HepG2 (cell line): ENCODE results near the gene PLCB4. TPM values are rescaled to one million over a fixed set of nuclear protein-coding genes. Genes with fewer than 3 reads are reported as not detected.

Experiments
- ATAC-seq: fragments of 200-7000 bp; cut with Tn5 transposase; 3 replicates; pipeline ENCODE4 v1.9.1; 2020; ENCODE audit warnings: mild to moderate bottlenecking, moderate library complexity
- BruUV-seq: library from RNA; stranded (reverse); fragments of 400-500 nt; replicated peaks from 2 replicates; lab custom pipeline; 2021; lab: Mats Ljungman, UMichigan
- CTCF ChIA-PET: fragments of 300-600 bp; formaldehyde crosslinking; extraction: SDS; loops from one replicate; lab custom pipeline; 2021; ENCODE audit warnings: low total read pairs, inconsistent platforms, low intra/inter-chr PET ratio; lab: Yijun Ruan, JAX
- POLR2A ChIA-PET: fragments of 350-600 bp; sonication (Branson Sonifier 250); formaldehyde crosslinking; loops from one replicate; lab custom pipeline; 2020; ENCODE audit warnings: antibody characterized with exemption, inconsistent platforms; lab: Yijun Ruan, JAX
- DNase-seq: peaks from one replicate; pipeline ENCODE4 v3.0.0-alpha.2; 2015; ENCODE audit warnings: low spot score
- FAIRE-seq: peaks from 3 replicates; lab custom pipeline; 2011; peaks lifted over from hg19 to GRCh38; lab: Jason Lieb, UNC
- H2AFZ ChIP-seq: one replicate; pipeline ENCODE4 v1.6.1; 2011; ENCODE audit warnings: low read length, inconsistent platforms
- H3K27ac ChIP-seq: fragments of 300-600 bp; 3 replicates; pipeline ENCODE4 v1.8.0; 2011; ENCODE audit warnings: mixed run types, mild to moderate bottlenecking, mixed read lengths, low read length, inconsistent platforms; ENCODE audit not compliant: insufficient read depth; ENCODE audit errors: extremely low read length
- H3K27me3 ChIP-seq, 2 experiments: fragments of 200-600 bp in 1 of 2; 2 replicates in 1 of 2; 3 replicates in 1 of 2; pipeline versions ENCODE4 v1.6.0 to v1.8.0; 2011; ENCODE audit warnings: low read length in 2 of 2, mild to moderate bottlenecking in 2 of 2, moderate library complexity in 2 of 2, inconsistent platforms in 1 of 2; ENCODE audit not compliant: insufficient read depth in 2 of 2, control insufficient read depth in 1 of 2
- H3K36me3 ChIP-seq, 2 experiments: fragments of 200-600 bp in 1 of 2; replicated peaks in 1 of 2; 2 replicates in 1 of 2; 3 replicates in 1 of 2; pipeline versions ENCODE4 v1.5.1 to v1.8.0; 2011; ENCODE audit warnings: low read length in 2 of 2, inconsistent platforms in 1 of 2; ENCODE audit not compliant: insufficient read depth in 2 of 2, control insufficient read depth in 1 of 2
- H3K4me1 ChIP-seq: 2 replicates; pipeline ENCODE4 v1.5.1; 2012; ENCODE audit warnings: low read length, inconsistent platforms; ENCODE audit not compliant: insufficient read depth
- H3K4me2 ChIP-seq: 2 replicates; pipeline ENCODE4 v1.6.0; 2011; ENCODE audit warnings: low read depth, low read length, inconsistent platforms
- H3K4me3 ChIP-seq, 3 experiments: fragments of 200-600 bp in 1 of 3; sonication (generic), shearing (Covaris generic) in 1 of 3; replicated peaks in 1 of 3; 2 replicates each; pipeline ENCODE4 v1.5.1; 2011 to 2016; ENCODE audit warnings: low read length in 3 of 3, inconsistent platforms in 2 of 3, low read depth in 2 of 3, mild to moderate bottlenecking in 2 of 3, control low read depth in 1 of 3, mixed read lengths in 1 of 3; ENCODE audit not compliant: insufficient read depth in 1 of 3
- H3K79me2 ChIP-seq: one replicate; pipeline ENCODE4 v1.6.1; 2011; ENCODE audit warnings: low read length, inconsistent platforms; ENCODE audit not compliant: insufficient read depth
- H3K9ac ChIP-seq: 2 replicates; pipeline ENCODE4 v1.6.0; 2011; ENCODE audit warnings: mild to moderate bottlenecking, low read depth, low read length, inconsistent platforms; ENCODE audit not compliant: insufficient read depth
- H3K9me3 ChIP-seq: 2 replicates; pipeline ENCODE4 v1.5.1; 2012; ENCODE audit warnings: mild to moderate bottlenecking, low read length
- H4K20me1 ChIP-seq: 2 replicates; pipeline ENCODE4 v1.6.0; 2011; ENCODE audit warnings: inconsistent platforms, mild to moderate bottlenecking, low read length, moderate library complexity; ENCODE audit not compliant: insufficient read depth
- GABPB1 ChIP-seq: IDR thresholded peaks from 2 replicates; pipeline ENCODE4 v1.6.1; 2016; ENCODE audit warnings: mild to moderate bottlenecking, missing genetic modification reagents, moderate library complexity, missing compliant biosample characterization
- KDM4B ChIP-seq: sonication (generic); formaldehyde crosslinking; IDR thresholded peaks from 2 replicates; pipeline ENCODE4 v1.4.0; 2020; ENCODE audit warnings: missing genetic modification reagents
- RXRB ChIP-seq: IDR thresholded peaks from 2 replicates; pipeline ENCODE4 v1.6.1; 2016; ENCODE audit warnings: borderline replicate concordance, missing genetic modification reagents, missing compliant biosample characterization
- ZC3H13 ChIP-seq: sonication (generic); formaldehyde crosslinking; IDR thresholded peaks from 2 replicates; pipeline ENCODE4 v1.8.1; 2023; ENCODE audit warnings: mild to moderate bottlenecking, missing genetic modification reagents, moderate library complexity
- ZFYVE20 ChIP-seq: sonication (generic); formaldehyde crosslinking; IDR thresholded peaks from 2 replicates; pipeline ENCODE4 v1.8.0; 2023; ENCODE audit warnings: low read depth, mild to moderate bottlenecking, moderate library complexity, missing genetic modification reagents, borderline replicate concordance
- ZHX2 ChIP-seq, 2 experiments: sonication (generic) in 1 of 2; formaldehyde crosslinking in 1 of 2; IDR thresholded peaks; 2 replicates each; pipeline versions ENCODE4 v1.6.1 to v1.9.0; 2014 to 2022; ENCODE audit warnings: antibody characterized with exemption in 1 of 2, borderline replicate concordance in 1 of 2, inconsistent platforms in 1 of 2, low read depth in 1 of 2, missing genetic modification reagents in 1 of 2
- ZNF75D ChIP-seq: sonication (generic); formaldehyde crosslinking; IDR thresholded peaks from 2 replicates; pipeline ENCODE4 v1.8.1; 2023; ENCODE audit warnings: missing genetic modification reagents, mild to moderate bottlenecking, borderline replicate concordance
- WGBS: methylation state at CpG from one replicate; pipeline ENCODE4 v1.1.6; 2017; ENCODE audit warnings: low lambda C conversion rate; 5-methylcytosine and 5-hydroxymethylcytosine counted together
- in situ Hi-C: cut with HindIII; loops from 2 replicates; pipeline ENCODE4 v1.10.0; 2017; ENCODE audit warnings: low pct_unique_long_range_greater_than_20kb; ENCODE audit not compliant: extremely low pct_ligation_motif_present
- intact Hi-C: fragments of 100-400 bp; cut with micrococcal nuclease; formaldehyde crosslinking; loops from one replicate; pipeline ENCODE4 v1.10.0; 2022; ENCODE audit not compliant: unreplicated experiment
- polyA plus RNA-seq, 8 experiments: library from polyadenylated mRNA; depleted of rRNA in 3 of 8; stranded (reverse) in 7 of 8; unstranded in 1 of 8; fragments of >200 nt; fragmentation: Illumina TruSeq in 4 of 8; extraction: Trizol in 4 of 8; gene quantifications; 2 replicates each; pipeline versions ENCODE4 v1.2.1 to v1.2.3, GENCODE V29; 2011 to 2016; ENCODE audit warnings: low read depth in 4 of 8, missing spikeins in 1 of 8, mixed read lengths in 1 of 8; ENCODE audit not compliant: insufficient read depth in 1 of 8
- total RNA-seq, 5 experiments: library from RNA; depleted of rRNA; stranded (reverse); fragments of >200 nt; fragmentation: Illumina TruSeq; extraction: Trizol; gene quantifications; 2 replicates each; pipeline ENCODE4 v1.2.3, GENCODE V29; 2016; ENCODE audit warnings: low read depth in 1 of 5
- TF ChIP-seq, protein P1 (sequence below): sonication (generic); formaldehyde crosslinking; IDR thresholded peaks from 2 replicates; pipeline ENCODE4 v1.4.0; 2020; ENCODE audit warnings: missing genetic modification reagents

The PLCB4 gene
- total and polyA plus RNA-seq, 2 of the 13 experiments (the other 11 are each of a cell fraction or from before 2014, with no cell fraction given): 0.01 TPM; not detected in 1

DNA sequence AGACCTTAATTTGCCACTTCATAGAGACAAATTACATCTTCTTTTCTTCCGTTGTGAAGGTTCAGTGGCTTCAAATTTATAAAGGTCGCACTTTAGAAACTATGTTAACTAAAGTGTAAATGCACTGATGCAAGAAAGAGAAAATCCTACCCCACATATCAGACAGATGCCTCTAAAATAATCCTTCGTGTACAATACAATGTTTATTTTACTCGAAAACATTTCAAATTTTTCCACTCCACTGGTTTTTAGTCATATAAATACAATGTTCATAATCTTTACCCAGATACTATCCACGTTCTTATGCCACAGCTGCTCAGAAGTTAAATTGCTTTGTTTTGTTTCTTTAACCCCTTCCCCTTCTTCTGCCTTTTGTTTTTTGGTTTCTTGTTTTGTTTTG lies 305.2 kb downstream of the PLCB4 start (continued):
- TF ChIP-seq, protein P1, sequence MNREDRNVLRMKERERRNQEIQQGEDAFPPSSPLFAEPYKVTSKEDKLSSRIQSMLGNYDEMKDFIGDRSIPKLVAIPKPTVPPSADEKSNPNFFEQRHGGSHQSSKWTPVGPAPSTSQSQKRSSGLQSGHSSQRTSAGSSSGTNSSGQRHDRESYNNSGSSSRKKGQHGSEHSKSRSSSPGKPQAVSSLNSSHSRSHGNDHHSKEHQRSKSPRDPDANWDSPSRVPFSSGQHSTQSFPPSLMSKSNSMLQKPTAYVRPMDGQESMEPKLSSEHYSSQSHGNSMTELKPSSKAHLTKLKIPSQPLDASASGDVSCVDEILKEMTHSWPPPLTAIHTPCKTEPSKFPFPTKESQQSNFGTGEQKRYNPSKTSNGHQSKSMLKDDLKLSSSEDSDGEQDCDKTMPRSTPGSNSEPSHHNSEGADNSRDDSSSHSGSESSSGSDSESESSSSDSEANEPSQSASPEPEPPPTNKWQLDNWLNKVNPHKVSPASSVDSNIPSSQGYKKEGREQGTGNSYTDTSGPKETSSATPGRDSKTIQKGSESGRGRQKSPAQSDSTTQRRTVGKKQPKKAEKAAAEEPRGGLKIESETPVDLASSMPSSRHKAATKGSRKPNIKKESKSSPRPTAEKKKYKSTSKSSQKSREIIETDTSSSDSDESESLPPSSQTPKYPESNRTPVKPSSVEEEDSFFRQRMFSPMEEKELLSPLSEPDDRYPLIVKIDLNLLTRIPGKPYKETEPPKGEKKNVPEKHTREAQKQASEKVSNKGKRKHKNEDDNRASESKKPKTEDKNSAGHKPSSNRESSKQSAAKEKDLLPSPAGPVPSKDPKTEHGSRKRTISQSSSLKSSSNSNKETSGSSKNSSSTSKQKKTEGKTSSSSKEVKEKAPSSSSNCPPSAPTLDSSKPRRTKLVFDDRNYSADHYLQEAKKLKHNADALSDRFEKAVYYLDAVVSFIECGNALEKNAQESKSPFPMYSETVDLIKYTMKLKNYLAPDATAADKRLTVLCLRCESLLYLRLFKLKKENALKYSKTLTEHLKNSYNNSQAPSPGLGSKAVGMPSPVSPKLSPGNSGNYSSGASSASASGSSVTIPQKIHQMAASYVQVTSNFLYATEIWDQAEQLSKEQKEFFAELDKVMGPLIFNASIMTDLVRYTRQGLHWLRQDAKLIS (CRISPR knock-in tag): no peak
- TF ChIP-seq, all 625 proteins: peak for 0

DNA sequence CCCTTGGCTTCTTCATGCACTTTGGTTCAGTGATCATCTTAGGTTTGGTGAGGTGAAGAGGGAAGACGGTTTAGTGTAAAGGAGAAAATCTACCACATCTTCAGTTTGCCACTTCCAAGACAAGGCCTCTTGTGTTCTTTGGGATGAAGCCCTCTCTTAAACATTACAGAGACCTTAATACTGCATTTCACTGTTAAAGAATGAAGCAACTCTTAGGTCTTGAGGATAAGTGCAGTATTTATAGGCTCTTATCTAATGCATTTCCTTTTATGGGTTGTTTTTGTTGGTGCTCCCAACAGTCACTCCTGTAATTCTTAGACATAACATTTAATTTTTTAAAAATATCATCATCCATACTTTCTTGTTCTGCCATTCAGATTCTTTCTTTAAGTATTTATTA lies 305.6 kb downstream of the PLCB4 start:
- Histone ChIP-seq H3K4me3 (no peak overlapping the region), H3K27me3 (peaks cover 0 to 3% of the 10 kb centered on the region in 2 experiments; a peak in 1 of 5 replicates), H3K9me3 (no peaks in the 10 kb centered on the region), H2AFZ (no peak overlapping the region), H3K36me3 (no peaks in the 10 kb centered on the region), H4K20me1 (no peaks in the 10 kb centered on the region), H3K4me1 (no peaks in the 10 kb centered on the region), H3K79me2 (no peaks in the 10 kb centered on the region), H3K27ac (no peak overlapping the region), H3K4me2 (no peak overlapping the region), H3K9ac (no peak overlapping the region)
- WGBS: 4% methylated on average over 1 of the region's 1 CpG
- BruUV-seq: no TSS peak
- TF ChIP-seq RXRB: no peak
- no peak for TF ChIP-seq ZHX2 (IDR thresholded peaks at IDR 0.05; ENCODE audit: low read depth)
- TF ChIP-seq ZHX2 (CRISPR knock-in tag; IDR thresholded peaks at IDR 0.05; ENCODE audit: borderline replicate concordance): no peak
- no peak for TF ChIP-seq KDM4B (CRISPR knock-in tag)
- TF ChIP-seq ZNF75D (CRISPR knock-in tag): no peak
- TF ChIP-seq ZFYVE20: no peak
- TF ChIP-seq GABPB1: no peak
- no peak for TF ChIP-seq ZC3H13
- FAIRE-seq (no peak), ATAC-seq (no peak), DNase-seq (no peak)
- ChIA-PET CTCF (no interaction called here), POLR2A (no interaction called here)
- intact Hi-C loops (no loop called here), in situ Hi-C loops (no loop called here)
